UCSD-AML1 (cell line): ENCODE measurements around the gene IFNL4.
A peak's percentile ranks its signal among the peaks of the same experiment; 100 is the strongest.
"Not testable (repeated sequence)": the region's sequence is repeated elsewhere in the genome, so short reads cannot be mapped to it uniquely, and the experiment has no call there.

Source experiments
- DNase-seq: peaks from one replicate; lab custom pipeline; 2025; ENCODE audit not compliant: unreplicated experiment; lab: John Stamatoyannopoulos, UW

Gene IFNL4

GRCh38 chr19:39224910-39225309 is 23.7 kb downstream of the IFNL4 start:
- no peak for DNase-seq

GRCh38 chr19:39223703-39224279 is 24.9 kb downstream of the IFNL4 start:
- DNase-seq, result no peak

GRCh38 chr19:39219108-39219507 is 29.5 kb downstream of the IFNL4 start:
- DNase-seq, result not testable (repeated sequence)

GRCh38 chr19:39218230-39219007 is 30.2 kb downstream of the IFNL4 start:
- no peak for DNase-seq

- no peak for DNase-seq
Measured at GRCh38 chr19:39217094-39217493, 31.6 kb downstream of the IFNL4 start.

GRCh38 chr19:39215323-39215722 is 33.3 kb downstream of the IFNL4 start:
- DNase-seq, result not testable (repeated sequence)

GRCh38 chr19:39212375-39212742 is 36.3 kb downstream of the IFNL4 start:
- DNase-seq, result peak; percentile 54

- no peak for DNase-seq
Measured at GRCh38 chr19:39211731-39212374, 36.8 kb downstream of the IFNL4 start.

GRCh38 chr19:39209196-39209595 is 39.5 kb downstream of the IFNL4 start:
- no peak for DNase-seq

GRCh38 chr19:39208175-39208795 is 40.4 kb downstream of the IFNL4 start:
- DNase-seq, result no peak

- no peak for DNase-seq
Measured at GRCh38 chr19:39207293-39207836, 41.3 kb downstream of the IFNL4 start.

GRCh38 chr19:39206122-39206521 is 42.5 kb downstream of the IFNL4 start:
- no peak for DNase-seq

- DNase-seq, result no peak
Measured at GRCh38 chr19:39205449-39205764, 43.2 kb downstream of the IFNL4 start.

- no peak for DNase-seq
Measured at GRCh38 chr19:39203372-39204341, 45.0 kb downstream of the IFNL4 start, which contains the start of gene SYCN. TSS of gene SYCN (minus strand) at chr19:39204263. CDS start at chr19:39204254, 9 bp downstream.

GRCh38 chr19:39202998-39203355 is 45.7 kb downstream of the IFNL4 start:
- DNase-seq, result no peak

GRCh38 chr19:39200803-39201115 is 47.9 kb downstream of the IFNL4 start:
- DNase-seq, result no peak

- DNase-seq, result no peak
Measured at GRCh38 chr19:39200066-39200802, 48.4 kb downstream of the IFNL4 start.

GRCh38 chr19:39199025-39199424 is 49.6 kb downstream of the IFNL4 start:
- no peak for DNase-seq

GRCh38 chr19:39197808-39198207 is 50.8 kb downstream of the IFNL4 start:
- DNase-seq, result no peak
